HG03060 (cell line): Measurements from ENCODE around the gene C20orf96.

ENCODE experiments used
- ATAC-seq: cut with Tn5 transposase; IDR thresholded peaks from one replicate; pipeline ENCODE4 v1.9.1; 2021; ENCODE audit warnings: low read depth, moderate number of reproducible peaks; ENCODE audit not compliant: unreplicated experiment

Gene C20orf96

GRCh38 chr20:312866-313265, 22.3 kb upstream of the C20orf96 start:
- no peak for ATAC-seq

GRCh38 chr20:312067-312466, 21.5 kb upstream of the C20orf96 start:
- ATAC-seq, result no peak

- ATAC-seq, result no peak
These were observed 21.1 kb upstream of the C20orf96 start for GRCh38 chr20:311609-312008.

- ATAC-seq, result no peak
These were observed 20.1 kb upstream of the C20orf96 start for GRCh38 chr20:310645-311044.

GRCh38 chr20:309841-310644, 19.5 kb upstream of the C20orf96 start:
- ATAC-seq, result peak; percentile 90

- no peak for ATAC-seq
These were observed 18.8 kb upstream of the C20orf96 start for GRCh38 chr20:309306-309840.

- ATAC-seq, result no peak
These were observed 18.0 kb upstream of the C20orf96 start for GRCh38 chr20:308427-309038.

- no peak for ATAC-seq
These were observed 15.2 kb upstream of the C20orf96 start for GRCh38 chr20:305745-306144.

GRCh38 chr20:301886-302848, 11.6 kb upstream of the C20orf96 start:
- ATAC-seq, result no peak

GRCh38 chr20:300345-300990, 9.9 kb upstream of the C20orf96 start:
- ATAC-seq, result no peak

- no peak for ATAC-seq
These were observed 8.3 kb upstream of the C20orf96 start for GRCh38 chr20:298776-299391.

GRCh38 chr20:297925-298775, 7.6 kb upstream of the C20orf96 start:
- no peak for ATAC-seq

- no peak for ATAC-seq
These were observed 6.8 kb upstream of the C20orf96 start, which contains the start of gene ZCCHC3 for GRCh38 chr20:297098-297924. ZCCHC3 (plus strand) TSS chr20:297570; CDS start chr20:297587, 17 bp downstream.

GRCh38 chr20:295804-296203, 5.3 kb upstream of the C20orf96 start:
- no peak for ATAC-seq

- ATAC-seq, result no peak
These were observed 4.1 kb upstream of the C20orf96 start for GRCh38 chr20:294602-295001.

GRCh38 chr20:289693-290083, 862 bp downstream of the C20orf96 start:
- ATAC-seq, result no peak

GRCh38 chr20:288956-289692, 1.4 kb downstream of the C20orf96 start:
- ATAC-seq, result no peak
